GM19025 (cell line): Measurements from ENCODE around the gene CRY1.
"Not testable (repeated sequence)": the region's sequence is repeated elsewhere in the genome, so short reads cannot be mapped to it uniquely, and the experiment has no call there.

Source experiments
- ATAC-seq: cut with Tn5 transposase; IDR thresholded peaks from one replicate; pipeline ENCODE4 v1.9.1; 2021; ENCODE audit warnings: mild to moderate bottlenecking, low read depth, moderate library complexity; ENCODE audit not compliant: unreplicated experiment

The CRY1 gene

DNA sequence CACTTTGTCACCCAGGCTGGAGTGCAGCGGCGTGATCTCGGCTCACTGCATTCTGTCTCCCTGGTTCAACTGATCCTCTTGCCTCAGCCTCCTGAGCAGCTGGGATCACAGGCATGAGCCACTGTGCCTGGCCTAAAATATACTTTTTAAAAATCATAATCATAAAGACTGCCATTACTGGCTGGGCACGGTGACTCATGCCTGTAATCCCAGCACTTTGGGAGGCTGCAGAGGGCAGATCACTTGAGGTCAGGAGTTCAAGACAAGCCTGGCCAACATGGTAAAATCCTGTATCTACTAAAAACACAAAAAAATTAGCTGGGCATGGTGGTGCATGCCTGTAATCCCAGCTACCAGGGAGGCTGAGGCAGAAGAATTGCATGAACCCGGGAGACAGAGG, 20.1 kb downstream of the CRY1 start:
- ATAC-seq, result not testable (repeated sequence)

DNA sequence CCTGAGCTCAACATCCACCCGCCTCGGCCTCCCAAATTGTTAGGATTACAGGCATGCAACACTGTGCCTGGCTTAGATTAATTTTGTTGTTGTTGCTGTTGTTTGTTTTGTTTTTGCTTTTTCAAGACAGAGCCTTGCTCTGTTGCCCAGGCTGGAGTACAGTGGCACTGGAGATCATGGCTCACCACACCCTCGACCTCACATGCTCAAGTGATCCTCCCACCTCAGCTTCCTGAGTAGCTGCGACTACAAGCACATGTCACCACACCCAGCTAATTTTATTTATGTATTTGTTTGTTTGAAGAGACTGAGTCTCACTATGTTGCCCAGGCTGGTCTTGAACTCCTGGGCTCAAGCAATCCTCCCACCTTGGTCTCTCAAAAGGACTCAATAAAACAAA, 26.7 kb downstream of the CRY1 start:
- no peak for ATAC-seq

DNA sequence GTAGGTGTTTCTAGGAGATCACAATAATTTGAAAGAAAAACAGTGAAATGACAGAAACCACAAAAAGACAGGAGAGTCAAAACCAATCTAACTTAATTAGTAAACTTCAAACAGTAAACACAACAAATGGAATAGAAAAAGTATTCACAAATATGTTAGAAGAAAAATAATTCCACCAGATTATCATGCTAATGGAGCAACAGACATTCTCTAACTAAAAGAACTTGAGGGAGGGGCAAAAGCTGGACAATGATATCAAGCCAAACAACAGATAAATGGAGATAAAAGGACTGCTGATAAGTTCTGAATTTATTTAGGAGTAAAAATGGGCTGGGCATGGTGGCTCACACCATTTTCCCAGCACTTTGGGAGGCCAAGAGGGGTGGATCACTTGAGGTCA, 28.7 kb downstream of the CRY1 start:
- no peak for ATAC-seq

DNA sequence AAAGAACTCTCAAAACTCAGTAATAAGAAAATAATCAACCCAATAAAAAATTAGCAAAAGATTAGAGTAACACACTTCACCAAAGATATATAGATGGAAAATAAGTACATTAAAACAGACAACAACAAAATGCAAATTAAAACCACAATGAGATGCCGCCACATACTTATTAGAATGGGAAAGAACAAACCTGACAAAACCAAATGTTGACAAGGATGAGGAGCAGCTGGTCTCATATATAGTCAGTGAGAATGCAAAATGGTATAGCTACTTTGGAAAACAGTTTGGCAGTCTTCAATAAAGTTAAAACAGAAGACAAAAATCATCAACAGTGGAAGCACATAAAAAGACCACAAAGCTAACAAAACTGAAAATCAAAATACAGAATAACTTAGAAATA, 29.1 kb downstream of the CRY1 start:
- no peak for ATAC-seq

DNA sequence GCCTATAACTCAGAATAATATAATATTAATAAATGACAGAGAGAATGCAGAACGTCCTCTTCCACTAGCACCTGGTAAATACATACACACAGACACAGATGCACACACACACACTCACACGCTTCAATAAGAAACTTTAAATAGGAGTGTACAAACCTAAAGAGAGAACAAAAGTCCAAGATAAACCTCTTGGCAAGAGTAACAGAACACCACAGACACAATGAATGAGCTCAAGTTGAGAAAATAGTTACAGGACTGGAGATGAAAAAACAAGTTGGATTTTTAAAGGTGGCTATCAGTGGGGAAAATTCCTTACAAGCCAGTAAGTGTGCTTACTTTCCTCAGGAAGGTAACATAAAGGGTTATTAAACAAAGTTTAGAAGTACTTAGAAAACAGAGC, 35.2 kb downstream of the CRY1 start:
- ATAC-seq, result no peak

DNA sequence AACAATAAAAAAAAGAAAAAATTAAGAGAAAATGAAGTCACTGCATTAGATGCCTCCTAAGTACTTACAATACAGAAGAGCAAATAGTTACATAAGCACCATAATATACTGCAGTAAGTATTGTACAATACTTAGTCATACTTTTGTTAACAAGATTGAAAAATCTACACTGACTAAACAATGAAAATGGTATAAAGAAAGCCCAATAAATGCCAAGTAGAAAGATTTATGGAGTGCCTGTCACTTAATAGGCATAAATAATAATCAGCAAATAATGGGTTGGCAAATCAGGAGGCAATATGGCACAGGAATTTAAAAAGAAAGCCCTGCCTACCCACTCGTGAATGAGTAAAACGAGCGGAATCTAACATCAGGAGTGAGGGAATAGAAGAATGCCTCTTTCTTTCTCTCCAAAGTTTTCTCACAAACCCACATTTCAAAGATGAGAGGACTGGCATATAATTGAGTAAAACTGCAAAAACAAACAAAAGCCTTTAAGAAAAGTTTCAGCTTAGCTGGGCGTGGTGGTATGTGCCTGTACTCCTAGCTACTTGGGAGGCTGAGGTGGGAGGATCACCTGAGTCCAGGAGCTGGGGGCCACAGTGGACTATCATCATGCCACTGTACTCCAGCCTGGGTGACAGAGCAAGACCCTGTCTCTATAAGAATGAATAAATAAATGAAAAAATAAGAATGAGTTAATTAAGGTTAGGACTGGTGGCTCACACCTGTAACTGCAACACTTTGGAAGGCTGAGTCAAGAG, 36.1 kb downstream of the CRY1 start:
- ATAC-seq, result no peak

DNA sequence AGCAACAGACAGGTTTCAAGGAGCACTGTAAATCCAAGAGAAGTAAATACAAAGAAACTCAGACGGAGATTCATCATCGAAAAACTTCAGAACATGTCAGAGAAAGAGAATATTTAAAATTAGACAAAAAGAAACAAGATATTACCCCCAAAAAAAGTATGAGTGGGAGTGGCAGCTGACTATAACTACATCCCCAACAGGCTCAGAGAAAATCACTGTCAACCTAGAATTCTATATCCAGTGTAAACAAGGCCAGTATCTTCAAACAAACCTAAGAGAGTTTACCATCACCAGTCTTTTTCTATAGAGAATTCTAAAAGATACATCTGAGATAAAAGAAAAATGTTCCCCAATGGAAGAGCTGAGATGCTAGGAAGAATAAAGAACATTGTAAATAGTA, 39.6 kb downstream of the CRY1 start:
- no peak for ATAC-seq

DNA sequence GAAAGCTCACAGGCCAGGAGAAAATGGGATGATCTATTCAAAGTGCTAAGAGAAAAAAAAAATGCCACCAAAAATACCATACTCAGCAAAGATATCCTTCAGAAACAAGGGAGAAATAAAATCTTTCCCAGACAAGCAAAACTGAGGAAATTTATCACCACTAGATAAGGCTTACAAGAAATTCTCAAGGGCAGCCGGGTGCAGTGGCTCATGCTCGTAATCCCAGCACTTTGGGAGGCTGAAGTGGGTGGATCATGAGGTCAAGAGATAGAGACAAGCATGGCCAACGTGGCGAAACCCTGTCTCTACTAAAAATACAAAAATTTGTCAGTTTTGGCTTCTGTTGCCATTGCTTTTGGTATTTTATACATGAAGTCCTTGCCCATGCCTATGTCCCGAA, 48.2 kb downstream of the CRY1 start:
- no peak for ATAC-seq

DNA sequence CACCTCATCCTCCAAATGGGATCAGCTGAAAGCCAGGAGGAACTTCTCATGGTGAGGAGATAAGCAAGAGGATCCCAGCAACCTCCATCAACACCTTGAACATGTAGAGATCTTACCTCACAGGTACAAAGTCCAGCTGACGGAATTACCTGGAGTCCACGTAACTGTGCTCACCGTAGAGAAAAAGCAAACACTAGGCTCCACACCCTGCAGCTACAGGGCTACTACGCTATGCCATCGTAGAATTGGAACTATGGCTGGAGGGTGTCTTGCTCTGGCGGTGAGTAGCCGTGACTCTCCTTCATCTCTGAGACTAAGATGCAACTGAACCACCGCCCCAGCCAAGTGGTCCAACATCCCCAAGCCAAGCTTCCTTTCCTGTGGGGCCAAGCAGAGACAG, 50.5 kb downstream of the CRY1 start:
- ATAC-seq, result no peak

DNA sequence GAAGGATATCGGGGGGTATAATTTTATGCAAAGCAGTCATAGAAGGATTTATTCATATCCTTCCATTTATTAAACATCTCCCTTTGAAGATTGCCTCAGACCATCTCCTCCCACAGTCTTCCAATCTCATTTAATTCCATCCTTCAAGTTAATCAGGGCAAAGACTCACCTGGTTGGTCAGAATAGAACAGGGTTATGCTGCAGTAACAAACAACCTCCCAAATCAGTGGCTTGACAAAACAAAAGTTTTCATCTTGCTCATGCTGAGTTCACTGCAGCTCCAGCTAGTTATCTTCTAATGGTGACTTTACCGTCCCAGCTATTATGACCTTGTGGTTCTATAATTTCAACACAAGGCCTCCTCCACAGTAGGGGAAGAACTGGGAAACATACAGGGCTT, 57.6 kb downstream of the CRY1 start:
- ATAC-seq, result no peak

DNA sequence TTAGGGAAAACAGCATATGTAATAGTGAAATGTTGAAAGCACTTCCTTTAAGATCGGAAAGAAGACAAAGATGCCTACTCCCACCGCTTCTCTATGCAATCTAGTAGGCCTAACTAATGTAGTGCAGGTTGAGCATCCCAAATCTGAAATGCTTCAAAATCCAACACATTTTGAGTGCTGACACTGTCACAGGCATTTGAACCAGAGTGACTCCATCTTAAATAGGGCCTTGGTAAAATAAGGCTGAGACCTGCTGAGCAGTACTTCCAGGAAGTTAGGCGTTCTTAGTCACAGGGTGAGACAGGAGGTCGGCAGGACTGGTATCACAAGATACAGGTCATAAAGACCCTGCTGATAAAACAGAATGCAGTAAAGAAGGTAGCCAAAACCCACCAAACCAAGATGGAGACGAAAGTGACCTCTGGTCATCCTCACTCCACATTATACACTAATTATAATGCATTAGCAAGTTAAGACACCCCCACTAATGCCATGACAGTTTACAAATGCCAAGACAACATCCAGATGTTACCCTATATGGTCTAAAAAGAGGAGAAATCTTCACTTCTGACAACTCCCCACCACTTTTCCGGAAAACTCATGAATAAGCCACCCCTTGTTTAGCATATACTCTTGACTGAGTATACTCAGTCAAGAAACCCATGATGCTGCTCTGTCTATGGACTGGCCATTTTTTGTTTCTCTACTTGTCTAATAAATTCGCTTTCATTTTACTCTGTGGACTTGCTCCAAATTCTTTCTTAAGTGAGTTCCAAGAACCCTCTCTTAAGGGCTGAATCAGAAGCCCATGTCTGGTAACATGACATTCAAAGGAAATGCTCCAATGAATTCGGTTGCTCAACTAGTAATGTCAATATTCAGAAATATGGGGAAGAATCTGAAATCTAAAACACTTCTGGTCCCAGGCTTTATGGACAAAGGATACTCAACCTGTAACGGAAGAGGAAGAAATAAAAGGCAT, 59.3 kb downstream of the CRY1 start:
- no peak for ATAC-seq

DNA sequence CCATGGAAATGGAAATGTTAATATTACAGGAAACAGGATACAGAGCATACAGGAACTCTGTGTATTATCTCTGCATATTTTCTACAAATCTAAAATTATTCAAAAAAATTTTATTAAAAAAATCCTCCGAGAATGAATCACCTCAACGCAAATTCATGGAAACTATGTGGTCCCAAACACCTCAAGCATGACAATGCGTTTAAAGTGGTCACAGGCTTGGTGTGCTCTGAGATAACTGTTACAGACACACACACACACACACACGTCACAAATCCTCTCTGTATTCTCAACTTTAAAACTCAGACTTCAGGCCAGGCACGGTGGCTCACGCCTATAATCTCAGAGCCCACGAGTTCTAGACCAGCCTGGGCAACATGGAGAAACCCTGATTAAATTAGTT, 61.1 kb downstream of the CRY1 start:
- ATAC-seq, result no peak

DNA sequence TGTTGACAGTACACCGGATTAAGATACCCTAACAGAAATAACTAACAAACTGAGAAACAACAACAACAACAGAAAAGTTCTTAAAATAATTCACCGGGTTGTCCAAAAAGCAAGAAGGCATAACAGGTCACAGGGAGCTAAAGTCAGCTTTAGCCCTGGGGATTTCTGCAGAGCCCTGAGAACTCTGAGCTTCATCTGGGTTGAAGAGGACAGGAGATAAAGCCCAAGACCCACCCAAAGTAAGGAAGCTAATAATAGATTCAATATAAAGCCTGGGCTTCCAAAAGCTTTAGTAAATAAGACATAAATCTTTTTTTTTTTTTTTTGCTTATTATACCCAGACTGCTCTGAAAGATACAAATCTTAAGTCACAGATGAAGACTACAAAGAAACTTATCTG, 62.3 kb downstream of the CRY1 start:
- no peak for ATAC-seq

DNA sequence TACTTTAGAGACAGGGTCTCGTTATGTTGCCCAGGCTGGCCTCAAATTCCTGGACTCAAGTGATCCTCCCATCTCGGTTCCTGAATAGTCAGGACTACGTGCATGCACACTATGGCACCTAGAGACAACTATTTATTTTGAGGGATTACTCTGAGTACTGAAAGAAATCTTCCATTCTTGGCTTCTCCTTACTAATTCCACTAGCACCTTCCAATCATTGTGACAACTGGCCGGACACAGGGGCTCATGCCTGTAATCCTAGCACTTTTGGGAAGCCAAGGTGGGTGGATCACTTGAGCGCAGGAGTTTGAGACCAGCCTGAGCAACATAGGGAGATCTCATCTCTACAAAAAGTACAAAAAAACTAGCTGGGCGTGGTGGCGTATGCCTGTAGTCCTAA, 64.3 kb downstream of the CRY1 start:
- no peak for ATAC-seq

DNA sequence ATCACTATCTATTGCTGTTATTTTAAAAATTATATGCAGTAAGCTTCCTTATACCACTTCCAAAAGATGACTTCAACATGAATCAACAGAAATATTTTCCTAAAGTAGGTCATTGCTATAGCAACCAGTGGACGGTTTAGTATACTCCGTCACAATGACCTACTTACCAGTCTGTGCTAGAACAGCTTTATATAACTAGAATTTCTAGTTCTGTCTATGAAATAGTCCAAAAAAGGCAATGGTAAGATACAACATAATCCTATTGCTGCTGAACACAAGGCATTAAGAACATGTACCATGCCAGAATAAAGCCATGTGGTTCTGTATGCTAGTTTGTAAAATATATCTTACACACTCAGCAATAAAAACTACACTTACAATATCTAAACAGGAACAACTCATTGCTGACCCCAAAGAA, 65.7 kb downstream of the CRY1 start:
- no peak for ATAC-seq

DNA sequence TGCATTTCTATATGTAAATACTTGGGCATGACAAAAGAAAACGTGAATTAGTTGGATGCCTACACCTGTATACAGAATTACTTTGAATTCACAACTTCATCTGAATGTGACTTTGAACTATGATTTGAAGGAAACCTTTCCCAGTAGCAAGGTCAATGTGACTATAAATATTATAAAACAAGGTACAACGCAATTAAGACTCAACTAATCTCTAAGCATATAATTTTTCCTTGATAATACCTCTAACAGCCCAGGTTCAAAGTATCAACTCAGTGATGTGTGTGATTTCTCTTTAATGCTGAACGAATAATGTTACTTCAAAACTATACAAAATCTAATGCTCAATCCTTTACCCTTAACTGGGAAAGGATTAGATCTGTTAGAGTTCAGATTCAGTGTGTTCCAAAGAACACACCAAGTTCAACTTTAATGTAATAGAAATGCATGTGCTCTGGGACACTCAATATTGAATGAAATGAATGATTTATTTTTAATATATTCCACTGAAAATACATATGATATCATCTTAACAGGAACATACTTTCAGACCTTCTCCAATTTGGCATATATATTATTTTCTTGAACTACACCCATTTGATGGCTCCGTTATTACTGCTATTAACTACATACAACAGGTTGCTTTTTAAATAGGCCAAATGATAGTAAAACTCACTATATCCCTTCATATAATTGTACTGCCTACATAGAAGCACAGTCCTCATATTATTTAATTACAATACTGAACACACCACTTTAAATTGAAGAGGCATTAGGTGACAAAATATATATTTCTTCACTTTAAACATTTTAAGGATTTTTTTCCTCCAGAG, 66.3 kb downstream of the CRY1 start:
- no peak for ATAC-seq

DNA sequence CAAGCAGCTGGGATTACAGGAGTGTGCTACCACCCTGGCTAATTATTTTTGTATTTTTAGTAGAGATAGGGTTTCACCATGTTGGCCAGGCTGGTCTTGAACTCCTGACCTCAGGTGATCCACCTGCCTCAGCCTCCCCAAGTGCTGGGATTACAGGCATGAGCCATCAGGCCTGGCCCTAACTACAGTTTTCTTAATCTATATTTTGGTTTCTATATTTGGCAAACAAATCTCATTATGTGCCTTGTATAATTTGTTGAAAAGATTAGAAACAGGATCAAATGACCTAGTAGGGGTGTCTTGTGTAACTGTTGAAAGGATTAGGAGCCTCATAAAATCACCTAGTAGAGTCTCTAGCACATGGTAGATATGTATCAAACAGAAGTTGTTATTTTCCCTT, 67.0 kb downstream of the CRY1 start:
- ATAC-seq, result not testable (repeated sequence)

DNA sequence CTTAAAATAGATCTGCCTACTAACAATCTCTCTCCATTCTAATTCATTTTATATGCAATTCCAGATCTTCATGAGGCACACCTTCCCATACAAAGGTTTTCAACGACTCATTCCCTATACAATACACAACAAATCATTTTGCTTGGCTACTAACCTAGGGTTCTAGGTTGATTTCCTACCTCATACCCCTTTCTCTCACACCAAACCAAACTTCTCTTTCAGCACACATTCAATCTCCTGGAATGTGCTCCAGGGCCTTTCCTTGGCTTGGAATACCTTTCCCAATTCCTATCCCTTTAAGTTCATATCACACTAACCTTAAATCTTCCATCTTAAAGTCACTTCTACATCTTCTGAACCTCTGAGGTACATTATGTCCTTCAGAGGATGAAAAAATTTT, 67.7 kb downstream of the CRY1 start:
- ATAC-seq, result no peak

DNA sequence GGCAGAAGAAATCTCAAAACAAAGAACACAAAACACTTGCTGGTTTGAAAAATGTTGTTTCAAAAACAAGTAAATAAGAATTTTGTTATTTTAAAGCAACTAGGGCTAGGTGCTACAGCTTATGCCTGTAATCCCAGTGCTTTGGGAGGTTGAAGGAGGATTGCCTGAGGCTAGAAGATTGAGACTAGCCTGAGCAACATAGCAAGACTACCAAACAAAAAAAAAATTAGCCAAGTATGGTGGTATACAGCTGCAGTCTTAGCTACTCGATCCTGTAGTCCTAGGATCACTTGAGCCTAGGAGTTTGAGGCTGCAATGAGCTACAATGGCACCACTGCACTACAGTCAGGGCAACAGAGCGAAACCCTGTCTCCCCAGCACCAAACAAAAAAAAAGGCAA, 73.8 kb downstream of the CRY1 start:
- ATAC-seq, result no peak

DNA sequence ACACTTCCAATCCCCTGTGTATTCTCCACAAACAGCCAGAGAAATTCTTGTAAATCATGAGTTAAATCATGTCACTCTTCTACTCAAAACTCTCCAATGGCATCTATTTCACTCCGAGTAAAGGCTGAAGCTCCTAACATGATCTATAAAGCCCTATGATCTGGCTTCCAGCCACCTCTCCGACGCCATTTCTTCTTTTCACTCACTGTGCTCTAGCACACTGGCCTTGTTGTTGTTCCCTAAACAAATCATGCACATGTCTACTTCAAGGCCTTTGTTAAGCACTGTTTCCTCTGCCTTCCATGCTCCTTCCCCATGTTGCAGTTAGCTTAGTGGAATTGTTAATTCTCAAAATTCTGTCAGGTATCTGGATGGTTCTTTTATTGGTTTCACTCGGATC, 76.3 kb downstream of the CRY1 start:
- no peak for ATAC-seq

DNA sequence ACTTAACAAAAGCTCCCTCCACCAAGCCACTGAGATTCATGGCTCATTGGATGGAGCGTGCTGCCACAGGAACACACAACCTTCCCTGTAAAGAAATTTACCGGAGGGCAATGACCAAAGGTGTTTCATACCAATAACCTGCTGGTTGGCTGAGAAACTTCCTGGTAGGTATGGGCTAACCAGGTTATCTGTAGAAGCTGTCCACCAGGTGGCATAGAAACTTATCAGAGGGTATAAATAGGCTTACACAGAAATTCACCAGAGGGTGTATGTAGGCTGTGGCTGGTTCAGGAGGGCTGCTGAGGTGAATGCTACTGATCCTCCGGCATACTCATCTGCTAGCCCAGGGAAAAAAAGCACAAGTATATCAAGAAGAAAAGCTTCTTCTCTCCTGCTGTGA, 79.3 kb downstream of the CRY1 start:
- no peak for ATAC-seq
